ENCODE measurements around the gene CISTR. TPM values are rescaled to one million over a fixed set of nuclear protein-coding genes. Genes with fewer than 3 reads are reported as not detected.
"Not testable (repeated sequence)": the region's sequence is repeated elsewhere in the genome, so short reads cannot be mapped to it uniquely, and the experiment has no call there.

The CISTR gene
- total and polyA plus RNA-seq, 7 donors, result not detected

DNA sequence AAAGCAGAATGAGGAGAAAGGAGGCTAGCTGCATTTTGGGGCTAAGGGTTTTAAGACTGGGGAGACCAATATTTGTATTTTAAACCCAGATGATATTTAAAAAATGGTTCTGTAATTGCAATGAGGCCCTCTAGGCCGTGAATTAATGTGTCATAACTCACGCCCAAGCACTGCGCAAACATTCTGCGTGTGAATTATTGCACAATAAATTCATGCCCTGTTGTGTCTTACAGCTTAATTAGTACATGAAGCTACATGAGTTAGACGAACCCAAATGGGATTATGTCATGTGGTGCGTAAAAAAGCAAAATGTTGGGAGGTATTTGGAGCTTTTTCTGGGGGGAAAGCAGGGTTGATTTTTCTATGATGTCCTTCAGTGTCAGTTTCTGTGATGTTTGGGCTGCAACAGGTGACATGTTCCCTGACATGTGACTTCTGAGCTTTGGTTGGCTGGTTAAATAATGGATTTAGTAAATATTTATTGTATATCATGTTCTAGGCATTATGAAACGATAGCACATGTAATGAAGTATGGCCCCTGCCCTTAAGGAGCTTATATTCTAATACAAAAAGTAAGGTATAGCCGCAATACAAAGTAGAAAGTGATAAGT lies 30.4 kb upstream of the CISTR start:
- intact Hi-C loops (cut with DNase I), result no loop called here
- Histone ChIP-seq H3K4me1 (peaks cover 0 to 9% (median 4%) of the 10 kb centered on the region in 4 donors), H3K9me3 (no peaks in the 10 kb centered on the region), H3K27ac (no peak overlapping the region), H3K27me3 (peaks cover 0 to 9% (median 0%) of the 10 kb centered on the region in 3 donors), H3K4me3 (no peak overlapping the region), H3K36me3 (no peaks in the 10 kb centered on the region)
- DNase-seq, result no peak
- WGBS, 2 donors, result 28 to 73% methylated on average over 8 of the region's 8 CpGs
- TF ChIP-seq, protein P1, sequence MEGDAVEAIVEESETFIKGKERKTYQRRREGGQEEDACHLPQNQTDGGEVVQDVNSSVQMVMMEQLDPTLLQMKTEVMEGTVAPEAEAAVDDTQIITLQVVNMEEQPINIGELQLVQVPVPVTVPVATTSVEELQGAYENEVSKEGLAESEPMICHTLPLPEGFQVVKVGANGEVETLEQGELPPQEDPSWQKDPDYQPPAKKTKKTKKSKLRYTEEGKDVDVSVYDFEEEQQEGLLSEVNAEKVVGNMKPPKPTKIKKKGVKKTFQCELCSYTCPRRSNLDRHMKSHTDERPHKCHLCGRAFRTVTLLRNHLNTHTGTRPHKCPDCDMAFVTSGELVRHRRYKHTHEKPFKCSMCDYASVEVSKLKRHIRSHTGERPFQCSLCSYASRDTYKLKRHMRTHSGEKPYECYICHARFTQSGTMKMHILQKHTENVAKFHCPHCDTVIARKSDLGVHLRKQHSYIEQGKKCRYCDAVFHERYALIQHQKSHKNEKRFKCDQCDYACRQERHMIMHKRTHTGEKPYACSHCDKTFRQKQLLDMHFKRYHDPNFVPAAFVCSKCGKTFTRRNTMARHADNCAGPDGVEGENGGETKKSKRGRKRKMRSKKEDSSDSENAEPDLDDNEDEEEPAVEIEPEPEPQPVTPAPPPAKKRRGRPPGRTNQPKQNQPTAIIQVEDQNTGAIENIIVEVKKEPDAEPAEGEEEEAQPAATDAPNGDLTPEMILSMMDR (IDR thresholded peaks at IDR 0.05), result no peak
- TF ChIP-seq POLR2AphosphoS5 (IDR thresholded peaks at IDR 0.05) (no peak), POLR2A (IDR thresholded peaks at IDR 0.05) (no peak), EP300 (IDR thresholded peaks at IDR 0.05) (no peak)

DNA sequence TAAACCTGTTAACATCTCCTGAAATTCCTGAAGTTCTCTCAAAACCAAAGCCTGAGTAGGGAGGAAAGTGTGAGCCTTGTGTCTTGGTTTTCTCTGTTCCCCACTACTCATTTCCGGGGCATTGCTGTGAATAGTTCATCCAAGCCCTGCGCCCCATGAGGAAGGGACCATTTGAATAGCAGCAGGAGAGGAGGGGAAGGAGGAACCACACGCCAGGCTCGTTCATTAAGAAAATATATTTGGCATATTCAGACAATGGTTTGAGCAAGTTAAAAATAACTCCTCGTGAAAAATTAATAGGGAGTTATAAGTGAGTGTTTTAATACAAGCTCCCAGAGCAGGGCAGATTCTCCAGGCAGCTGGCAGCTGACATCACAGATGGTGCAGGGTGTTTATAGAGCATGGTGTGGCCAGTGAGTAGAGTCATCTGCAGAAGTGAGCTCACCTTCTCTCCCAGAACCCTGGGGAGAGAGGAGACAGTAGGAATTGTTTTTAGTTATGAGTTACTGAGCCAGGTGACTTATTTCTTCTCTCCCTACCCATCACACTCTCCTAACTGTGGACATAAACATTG lies 29.5 kb upstream of the CISTR start:
- Histone ChIP-seq H3K27ac (no peak overlapping the region), H3K4me1 (peaks cover 0 to 9% (median 4%) of the 10 kb centered on the region in 4 donors), H3K27me3 (peaks cover 0 to 7% (median 0%) of the 10 kb centered on the region in 3 donors), H3K9me3 (no peaks in the 10 kb centered on the region), H3K36me3 (no peaks in the 10 kb centered on the region), H3K4me3 (no peak overlapping the region)
- intact Hi-C loops (cut with DNase I), result no loop called here
- 35 to 37% methylated on average over 5 of the region's 5 CpGs for WGBS, 2 donors
- DNase-seq, result no peak
- TF ChIP-seq EP300 (IDR thresholded peaks at IDR 0.05), result no peak
- TF ChIP-seq POLR2AphosphoS5 (IDR thresholded peaks at IDR 0.05), result no peak
- no peak for TF ChIP-seq POLR2A (IDR thresholded peaks at IDR 0.05)
- TF ChIP-seq, protein P1 (IDR thresholded peaks at IDR 0.05), result no peak

DNA sequence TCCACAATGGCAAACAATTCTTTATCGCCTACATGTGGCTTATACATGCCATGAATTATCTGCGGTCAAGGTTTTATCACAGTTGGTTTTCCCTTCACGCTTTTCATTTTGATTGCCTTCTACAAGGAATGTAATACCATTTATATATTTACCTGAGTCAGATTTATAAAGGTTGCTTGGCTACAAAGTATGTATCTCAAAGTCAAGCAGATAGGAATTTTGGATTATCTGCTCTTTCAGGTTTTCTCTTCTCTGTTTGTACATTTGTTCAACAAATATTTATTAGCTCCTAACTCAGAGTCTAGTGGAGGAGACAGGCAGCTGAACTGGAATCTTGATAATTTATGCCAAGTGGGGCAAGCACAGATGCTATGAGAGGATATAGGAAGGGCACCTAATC lies 28.5 kb upstream of the CISTR start:
- WGBS, 2 donors, result 48 to 83% methylated on average over 3 of the region's 3 CpGs
- intact Hi-C loops (cut with DNase I), result no loop called here
- no peak for DNase-seq

DNA sequence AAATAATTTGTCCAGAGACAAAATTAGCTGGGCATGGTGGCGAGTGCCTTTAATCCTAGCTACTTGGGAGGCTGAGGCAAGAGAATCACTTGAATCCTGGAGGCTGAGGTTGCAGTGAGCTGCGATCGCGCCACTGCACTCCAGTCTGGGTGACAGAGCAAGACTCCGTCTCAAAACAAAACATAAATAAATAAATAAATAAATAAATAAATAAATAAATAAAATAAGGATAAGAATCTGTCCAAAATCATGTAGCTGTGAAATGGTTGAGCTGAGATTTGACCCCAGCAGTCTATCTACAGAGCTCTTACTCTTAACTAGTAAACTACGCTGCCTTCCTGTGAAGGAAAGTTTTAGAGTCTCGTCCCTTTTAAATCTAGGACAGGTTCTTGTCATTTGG lies 27.9 kb upstream of the CISTR start:
- H3K36me3 ChIP-seq; H3K9me3 ChIP-seq; H3K27me3 ChIP-seq; H3K27ac ChIP-seq; DNase-seq; H3K4me3 ChIP-seq; intact Hi-C loops (cut with DNase I): not testable (repeated sequence)
- H3K4me1 ChIP-seq, result peaks cover 0 to 11% (median 8%) of the 10 kb centered on the region in 4 donors
- 91 to 93% methylated on average over 7 of the region's 7 CpGs for WGBS, 2 donors

More for the DNA sequence above, 28.5 kb upstream of the CISTR start:
- Histone ChIP-seq H3K27ac (no peak overlapping the region), H3K4me1 (peaks cover 0 to 11% (median 8%) of the 10 kb centered on the region in 4 donors), H3K36me3 (no peaks in the 10 kb centered on the region), H3K4me3 (no peak overlapping the region), H3K27me3 (no peaks in the 10 kb centered on the region), H3K9me3 (no peaks in the 10 kb centered on the region)
- TF ChIP-seq EP300 (IDR thresholded peaks at IDR 0.05) (no peak), POLR2A (IDR thresholded peaks at IDR 0.05) (no peak), POLR2AphosphoS5 (IDR thresholded peaks at IDR 0.05) (no peak)
- TF ChIP-seq, protein P1 (IDR thresholded peaks at IDR 0.05), result no peak

DNA sequence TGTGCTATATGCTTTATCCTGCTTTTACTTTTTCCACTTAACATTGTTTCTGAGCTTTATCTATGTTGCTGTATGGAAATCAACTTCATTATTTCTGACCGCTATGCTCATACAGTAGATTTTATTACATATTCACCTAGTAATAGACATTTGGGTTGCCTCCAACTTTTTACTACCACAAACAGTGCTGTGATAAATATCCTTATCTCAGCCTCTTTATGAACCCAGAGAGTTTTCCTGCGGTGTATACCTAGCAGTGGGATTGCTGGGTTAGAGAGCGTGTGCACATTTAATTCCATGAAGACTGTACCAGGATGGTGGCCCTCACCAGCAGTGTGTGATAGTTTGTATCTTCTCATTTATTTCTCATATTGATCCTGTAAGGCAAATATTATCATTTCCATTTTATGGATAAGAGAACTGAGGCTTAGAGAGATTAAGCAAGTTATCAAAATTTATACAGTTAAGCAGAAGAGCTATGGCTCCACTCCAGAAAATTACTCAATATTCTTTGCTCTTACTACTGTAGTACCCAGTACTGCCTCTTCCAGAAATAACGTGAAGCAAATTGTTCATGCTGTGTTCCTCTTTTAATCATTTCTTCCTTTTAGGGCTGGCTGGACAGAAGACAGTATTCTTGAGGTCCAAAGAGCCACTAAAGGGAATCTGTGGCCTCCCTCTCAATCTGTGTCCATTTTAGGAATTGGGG lies 26.3 kb upstream of the CISTR start:
- Histone ChIP-seq H3K9me3 (no peaks in the 10 kb centered on the region), H3K36me3 (no peaks in the 10 kb centered on the region), H3K27ac (no peak overlapping the region), H3K27me3 (no peaks in the 10 kb centered on the region), H3K4me3 (no peak overlapping the region), H3K4me1 (peaks cover 0 to 11% (median 8%) of the 10 kb centered on the region in 4 donors)
- DNase-seq, result no peak
- 20 to 56% methylated on average over 4 of the region's 4 CpGs for WGBS, 2 donors
- TF ChIP-seq POLR2A (IDR thresholded peaks at IDR 0.05) (no peak), POLR2AphosphoS5 (IDR thresholded peaks at IDR 0.05) (no peak), EP300 (IDR thresholded peaks at IDR 0.05) (no peak)
- TF ChIP-seq, protein P1 (IDR thresholded peaks at IDR 0.05), result no peak
- intact Hi-C loops (cut with DNase I), result no loop called here

Measured in sigmoid colon (tissue), 7 donors.